Tibial artery (tissue), 4 donors: ENCODE data around the gene FAM241A.

Experiments
- DNase-seq, 2 donors: peaks; one replicate each; pipeline ENCODE4 v3.0.0-alpha.2; 2019
- H3K27ac ChIP-seq, 2 donors: fragments of 200-600 bp; sonication (generic) in 1 of 2; 1 replicate in 1 of 2; 2 replicates in 1 of 2; pipeline ENCODE4 v1.5.1; 2018 to 2019; ENCODE audit warnings: mild to moderate bottlenecking in 1 of 2
- H3K27me3 ChIP-seq, 2 donors: fragments of 200-600 bp; sonication (generic) in 1 of 2; one replicate each; pipeline versions ENCODE4 v1.5.1 to v1.6.0; 2016 to 2019
- H3K36me3 ChIP-seq, 3 donors: fragments of 200-600 bp; sonication (generic) in 2 of 3; one replicate each; pipeline ENCODE4 v1.5.1; 2016 to 2019; ENCODE audit warnings: mild to moderate bottlenecking in 2 of 3
- H3K4me1 ChIP-seq, 4 donors: fragments of 200-600 bp; sonication (generic) in 2 of 4; 1 replicate in 3 of 4; 2 replicates in 1 of 4; pipeline ENCODE4 v1.5.1; 2016 to 2019
- H3K4me3 ChIP-seq, 2 donors: fragments of 200-600 bp; sonication (generic) in 1 of 2; 1 replicate in 1 of 2; 2 replicates in 1 of 2; pipeline ENCODE4 v1.5.1; 2018 to 2019; ENCODE audit warnings: mild to moderate bottlenecking in 2 of 2
- H3K9me3 ChIP-seq, 3 donors: fragments of 200-600 bp; sonication (generic) in 1 of 3; one replicate each; pipeline ENCODE4 v1.5.1; 2016 to 2019
- intact Hi-C: fragments of 100-400 bp; cut with DNase I; formaldehyde crosslinking; loops from one replicate; pipeline ENCODE4 v1.15.0; 2023; ENCODE audit warnings: low total_unique reads
- TF ChIP-seq, protein P1 (sequence below), 2 experiments: fragments of 200-600 bp in 1 of 2; fragments of 450-650 bp in 1 of 2; IDR thresholded peaks; one replicate each; pipeline ENCODE4 v1.5.1; 2017 to 2019; ENCODE audit warnings: antibody characterized with exemption in 2 of 2, mild to moderate bottlenecking in 1 of 2, moderate library complexity in 1 of 2

The FAM241A gene

DNA sequence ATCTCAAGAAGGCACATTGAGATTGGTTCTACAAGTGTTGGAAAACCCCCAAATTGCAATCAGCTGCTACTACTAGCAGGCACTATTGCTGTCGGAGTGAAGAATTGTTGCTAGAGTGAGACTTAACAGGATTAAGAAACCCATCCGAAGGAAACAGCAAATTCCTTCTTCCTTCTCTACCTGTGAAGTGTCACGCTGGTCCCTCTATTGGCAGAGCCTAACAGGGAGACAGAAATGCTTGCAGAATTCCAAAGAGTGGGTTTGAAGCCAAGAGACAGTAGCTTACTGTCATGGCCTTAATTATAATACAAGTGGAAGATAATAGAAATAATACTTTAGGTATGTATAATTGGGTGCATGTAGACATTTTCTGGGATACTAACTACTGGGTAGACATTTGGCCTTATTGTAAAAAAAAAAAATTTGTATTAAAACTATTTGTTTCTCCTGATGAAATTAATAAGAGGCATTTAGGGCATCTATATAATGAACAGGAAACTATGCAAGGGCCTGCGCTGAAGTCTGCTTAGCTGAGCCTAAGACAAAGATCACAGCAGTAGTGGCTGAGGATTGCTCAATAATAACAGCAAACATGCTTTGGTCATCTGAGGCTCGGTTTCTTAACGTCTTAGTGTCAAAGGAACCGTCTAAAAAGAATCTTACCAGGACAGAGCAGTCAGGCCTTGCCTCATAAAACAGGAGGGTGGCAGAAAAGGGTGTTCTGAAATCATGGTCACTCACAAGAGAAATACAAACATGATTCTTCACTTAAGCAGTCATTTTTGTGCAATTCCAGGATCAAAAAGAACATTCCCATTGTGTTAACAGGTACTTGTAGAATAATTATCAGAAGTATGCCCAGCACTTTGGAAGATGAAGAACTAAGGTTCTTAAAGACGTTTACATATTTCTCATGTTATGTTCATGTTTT, 40.8 kb downstream of the FAM241A start:
- no peaks in the 10 kb centered on the region for H3K27me3 ChIP-seq
- no peak overlapping the region for H3K4me3 ChIP-seq
- TF ChIP-seq, protein P1, sequence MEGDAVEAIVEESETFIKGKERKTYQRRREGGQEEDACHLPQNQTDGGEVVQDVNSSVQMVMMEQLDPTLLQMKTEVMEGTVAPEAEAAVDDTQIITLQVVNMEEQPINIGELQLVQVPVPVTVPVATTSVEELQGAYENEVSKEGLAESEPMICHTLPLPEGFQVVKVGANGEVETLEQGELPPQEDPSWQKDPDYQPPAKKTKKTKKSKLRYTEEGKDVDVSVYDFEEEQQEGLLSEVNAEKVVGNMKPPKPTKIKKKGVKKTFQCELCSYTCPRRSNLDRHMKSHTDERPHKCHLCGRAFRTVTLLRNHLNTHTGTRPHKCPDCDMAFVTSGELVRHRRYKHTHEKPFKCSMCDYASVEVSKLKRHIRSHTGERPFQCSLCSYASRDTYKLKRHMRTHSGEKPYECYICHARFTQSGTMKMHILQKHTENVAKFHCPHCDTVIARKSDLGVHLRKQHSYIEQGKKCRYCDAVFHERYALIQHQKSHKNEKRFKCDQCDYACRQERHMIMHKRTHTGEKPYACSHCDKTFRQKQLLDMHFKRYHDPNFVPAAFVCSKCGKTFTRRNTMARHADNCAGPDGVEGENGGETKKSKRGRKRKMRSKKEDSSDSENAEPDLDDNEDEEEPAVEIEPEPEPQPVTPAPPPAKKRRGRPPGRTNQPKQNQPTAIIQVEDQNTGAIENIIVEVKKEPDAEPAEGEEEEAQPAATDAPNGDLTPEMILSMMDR (IDR thresholded peaks at IDR 0.05): no peak
- no peaks in the 10 kb centered on the region for H3K4me1 ChIP-seq
- H3K36me3 ChIP-seq: peaks cover 0 to 3% (median 0%) of the 10 kb centered on the region in 3 donors
- no peak overlapping the region for H3K27ac ChIP-seq
- no peaks in the 10 kb centered on the region for H3K9me3 ChIP-seq
- no peak for DNase-seq
- intact Hi-C loops: no loop called here

DNA sequence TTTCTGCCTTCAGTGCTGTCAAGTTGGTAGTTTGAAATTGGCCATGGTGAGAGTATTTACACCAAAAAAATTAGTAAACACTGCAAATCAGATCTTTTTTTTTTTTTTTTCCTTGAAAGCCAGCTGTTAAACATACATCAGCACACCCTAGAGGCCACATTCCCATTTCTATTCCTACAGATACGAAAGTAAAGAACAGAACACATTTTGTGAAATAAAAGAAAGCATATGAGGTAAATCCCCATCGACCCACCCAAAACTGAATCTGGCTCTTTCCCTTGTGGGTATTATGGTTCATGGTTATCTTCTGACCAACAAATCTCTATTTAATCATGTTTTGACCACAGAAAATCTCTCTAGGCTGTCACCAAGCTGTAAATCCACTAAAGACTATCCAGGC, 44.5 kb downstream of the FAM241A start:
- Histone ChIP-seq H3K4me3 (no peak overlapping the region), H3K27me3 (no peaks in the 10 kb centered on the region), H3K36me3 (peaks cover 0 to 4% (median 0%) of the 10 kb centered on the region in 3 donors), H3K4me1 (no peaks in the 10 kb centered on the region), H3K9me3 (no peaks in the 10 kb centered on the region), H3K27ac (no peak overlapping the region)
- TF ChIP-seq, protein P1 (IDR thresholded peaks at IDR 0.05): no peak
- no peak for DNase-seq
- intact Hi-C loops: no loop called here

DNA sequence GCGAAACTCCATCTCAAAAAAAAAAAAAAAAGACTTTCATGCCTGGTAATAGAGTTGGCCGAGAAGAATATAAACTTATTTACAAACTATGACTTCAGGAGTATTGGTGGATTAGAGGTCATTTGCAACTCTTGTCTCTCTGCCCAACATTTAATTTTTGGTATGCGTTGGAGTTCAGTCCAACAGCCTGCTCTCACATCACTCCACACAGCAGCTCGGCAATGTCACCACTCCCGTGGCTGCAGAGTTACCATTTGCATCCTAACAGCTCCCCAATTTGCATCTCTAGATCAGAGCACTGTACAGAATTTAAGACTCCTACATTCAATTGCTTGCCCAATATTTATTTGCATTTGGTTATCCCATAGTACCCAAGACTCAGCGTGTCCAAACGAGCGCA, 45.4 kb downstream of the FAM241A start:
- Histone ChIP-seq H3K4me1 (no peaks in the 10 kb centered on the region), H3K27me3 (no peaks in the 10 kb centered on the region), H3K9me3 (no peaks in the 10 kb centered on the region), H3K4me3 (no peak overlapping the region), H3K36me3 (peaks cover 0 to 4% (median 0%) of the 10 kb centered on the region in 3 donors), H3K27ac (no peak overlapping the region)
- intact Hi-C loops: no loop called here
- TF ChIP-seq, protein P1 (IDR thresholded peaks at IDR 0.05): no peak
- no peak for DNase-seq

DNA sequence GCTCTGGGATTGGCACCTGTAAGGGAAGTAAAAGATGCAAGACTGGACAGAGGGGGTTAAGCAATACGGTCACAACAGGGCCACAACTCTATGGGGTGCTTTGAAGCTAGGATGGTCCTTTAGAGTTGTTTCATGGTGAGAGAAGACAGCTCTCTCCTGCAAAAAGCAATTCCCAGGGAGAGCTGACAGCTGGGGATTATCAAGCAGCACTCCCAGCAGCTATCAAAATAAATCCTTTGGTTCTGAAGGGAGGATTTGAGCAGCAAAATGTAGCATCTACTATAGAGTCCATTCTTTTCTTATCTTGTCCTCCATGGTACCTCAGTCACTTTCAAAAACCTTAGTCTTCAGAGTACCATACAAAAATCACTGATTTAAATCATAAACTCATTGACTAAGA, 51.2 kb downstream of the FAM241A start:
- H3K4me1 ChIP-seq: no peaks in the 10 kb centered on the region
- TF ChIP-seq, protein P1 (IDR thresholded peaks at IDR 0.05): no peak
- H3K27ac ChIP-seq: no peak overlapping the region
- DNase-seq: no peak
- no peaks in the 10 kb centered on the region for H3K36me3 ChIP-seq
- no peak overlapping the region for H3K4me3 ChIP-seq
- H3K27me3 ChIP-seq: no peaks in the 10 kb centered on the region
- intact Hi-C loops: no loop called here
- no peaks in the 10 kb centered on the region for H3K9me3 ChIP-seq

DNA sequence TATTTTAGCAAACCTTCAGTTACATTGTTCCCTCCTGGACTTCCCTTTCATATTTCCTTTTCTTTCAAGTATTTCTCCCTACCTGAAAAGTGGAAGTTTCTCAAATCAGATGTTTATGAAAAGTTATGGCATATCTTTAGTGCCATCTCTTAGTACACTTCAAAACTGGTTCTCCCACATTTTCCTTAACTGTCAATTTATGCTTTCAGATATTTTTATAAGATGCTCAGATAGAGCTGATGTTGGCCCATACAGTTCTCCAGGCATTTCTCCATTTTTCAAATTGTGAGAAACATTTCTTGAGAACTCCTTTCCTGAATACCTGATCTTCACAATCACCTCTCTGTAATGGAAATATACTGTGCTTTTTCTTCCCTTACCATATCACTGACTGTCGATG, 53.8 kb downstream of the FAM241A start:
- no peak overlapping the region for H3K27ac ChIP-seq
- H3K36me3 ChIP-seq: no peaks in the 10 kb centered on the region
- H3K27me3 ChIP-seq: no peaks in the 10 kb centered on the region
- no peak for DNase-seq
- intact Hi-C loops: no loop called here
- no peak overlapping the region for H3K4me3 ChIP-seq
- TF ChIP-seq, protein P1 (IDR thresholded peaks at IDR 0.05): no peak
- H3K9me3 ChIP-seq: no peaks in the 10 kb centered on the region
- H3K4me1 ChIP-seq: no peaks in the 10 kb centered on the region
